ENCODE results near the gene SLC7A14. TPM values are rescaled to one million over a fixed set of nuclear protein-coding genes. Genes with fewer than 3 reads are reported as not detected.

Gene SLC7A14
- total and polyA plus RNA-seq, 2 of the 4 experiments (the other 2 are of a cell fraction): 2.7 to 6.8 TPM

DNA sequence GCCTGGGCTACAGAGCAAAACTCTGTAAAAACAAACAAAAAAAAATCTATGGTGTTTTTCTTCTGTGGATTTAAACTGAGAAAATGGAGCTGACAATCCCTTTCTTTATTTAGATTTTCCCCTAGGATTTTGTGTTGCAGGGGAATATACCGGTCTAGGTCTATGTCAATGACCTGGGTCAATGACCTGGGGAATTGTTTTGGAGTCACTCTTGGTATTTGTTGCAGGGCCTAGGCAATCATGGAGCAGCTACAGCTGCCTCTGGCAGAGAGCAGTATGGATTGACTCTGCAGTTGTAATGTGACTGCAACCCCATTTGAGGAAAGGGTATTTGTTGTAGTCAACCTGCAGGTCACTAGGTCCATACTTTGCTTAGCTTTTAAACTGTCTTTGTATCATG is 37.6 kb upstream of the SLC7A14 start:
- dilution Hi-C loops (cut with HindIII; ENCODE audit: low sequenced_read_pairs, unreplicated experiment): no loop called here
- H2AK9ac ChIP-seq (replicated peaks; ENCODE audit: low read depth, low read length, poor library complexity): no peak overlapping the region
- POLR2A ChIA-PET (ENCODE audit: unreplicated experiment): interaction anchor here (0.6 kb wide), 1 partner anchor 154 kb away, joined by 7 read pairs; no protein-coding TSS in a partner anchor

More for the DNA sequence above, 37.6 kb upstream of the SLC7A14 start:
- in situ Hi-C loops (cut with MboI; ENCODE audit: low sequenced_read_pairs) (no loop called here), intact Hi-C loops (cut with micrococcal nuclease) (loop anchor here (5.0 kb wide), 2 partner anchors 179 to 196 kb away; no protein-coding TSS in a partner anchor)
- H4K5ac ChIP-seq (ENCODE audit: low read depth, low read length): peak overlapping the region; percentile 49
- H3K4me2 ChIP-seq (ENCODE audit: low read depth, low read length): no peak overlapping the region
- no peak for DNase-seq
- H3K9ac ChIP-seq (ENCODE audit: low read depth, low read length): 0 out of 2 replicates have a peak overlapping the region, but pooled peaks have one; percentile 7
- H3K27ac ChIP-seq (ENCODE audit: insufficient read depth, low read length): peak overlapping the region; percentile 23; the same call in 1 of the 2 replicates
- no peak overlapping the region for H2AFZ ChIP-seq (replicated peaks; ENCODE audit: low read length, poor library complexity)
- peak overlapping the region; percentile 45 for H3K18ac ChIP-seq (ENCODE audit: low read depth, low read length)
- peaks cover 10% of the 10 kb centered on the region; the same call in 1 of the 2 replicates for H3K4me1 ChIP-seq (ENCODE audit: control insufficient read depth, insufficient read depth, low read length)
- CTCF ChIA-PET: interaction anchor here (0.7 to 1.6 kb wide), 3 partner anchors 123 to 188 kb away, joined by 3 to 5 read pairs (median 3); no protein-coding TSS in a partner anchor
- WGBS, 2 experiments (ENCODE audit: extremely low coverage in 2 of 2, insufficient read length in 1 of 2): no CpG with 5 or more reads among the region's 1 CpG
- H3K4me3 ChIP-seq (ENCODE audit: insufficient read depth, low read depth, low read length): no peak overlapping the region
- peak overlapping the region; percentile 84; the same call in 1 of the 2 replicates for H3K23ac ChIP-seq (ENCODE audit: low read depth, low read length)
- H2BK15ac ChIP-seq (ENCODE audit: low read depth, low read length): peak overlapping the region; percentile 18; the same call in 1 of the 3 replicates
- ATAC-seq (ENCODE audit: low read depth): no peak
- no peaks in the 10 kb centered on the region for H3K36me3 ChIP-seq (ENCODE audit: control insufficient read depth, insufficient read depth, low read length)
- peak overlapping the region; percentile 7; the same call in 1 of the 2 replicates for H3K4ac ChIP-seq (ENCODE audit: low read depth, low read length)
- H3K9me1 ChIP-seq (ENCODE audit: insufficient read depth, low read length): no peaks in the 10 kb centered on the region
- BruUV-seq (replicated peaks): no TSS peak
- H4K20me1 ChIP-seq (ENCODE audit: insufficient read depth, low read length): no peaks in the 10 kb centered on the region
- peak overlapping the region; percentile 93; the same call in 1 of the 2 replicates for H2BK20ac ChIP-seq (ENCODE audit: low read depth, low read length)
- H3K79me1 ChIP-seq (ENCODE audit: low read depth in 1 of 2, low read length in 2 of 2): no peaks in the 10 kb centered on the region
- no peaks in the 10 kb centered on the region for H3K9me3 ChIP-seq (ENCODE audit: control insufficient read depth, insufficient read depth, low read length)
- H3K27me3 ChIP-seq (ENCODE audit: control insufficient read depth, insufficient read depth, low read length): no peaks in the 10 kb centered on the region
- H4K8ac ChIP-seq (ENCODE audit: low read depth in 2 of 2, low read length in 2 of 2): peak overlapping the region in 1 of 2 experiments; percentile 4; a peak in 2 of 4 replicates
- TF ChIP-seq CEBPB (IDR thresholded peaks at IDR 0.05; ENCODE audit: low read depth, low read length) (no peak), MXI1 (IDR thresholded peaks at IDR 0.05; ENCODE audit: borderline replicate concordance, low read depth, low read length) (no peak)
- TF ChIP-seq, protein P1, sequence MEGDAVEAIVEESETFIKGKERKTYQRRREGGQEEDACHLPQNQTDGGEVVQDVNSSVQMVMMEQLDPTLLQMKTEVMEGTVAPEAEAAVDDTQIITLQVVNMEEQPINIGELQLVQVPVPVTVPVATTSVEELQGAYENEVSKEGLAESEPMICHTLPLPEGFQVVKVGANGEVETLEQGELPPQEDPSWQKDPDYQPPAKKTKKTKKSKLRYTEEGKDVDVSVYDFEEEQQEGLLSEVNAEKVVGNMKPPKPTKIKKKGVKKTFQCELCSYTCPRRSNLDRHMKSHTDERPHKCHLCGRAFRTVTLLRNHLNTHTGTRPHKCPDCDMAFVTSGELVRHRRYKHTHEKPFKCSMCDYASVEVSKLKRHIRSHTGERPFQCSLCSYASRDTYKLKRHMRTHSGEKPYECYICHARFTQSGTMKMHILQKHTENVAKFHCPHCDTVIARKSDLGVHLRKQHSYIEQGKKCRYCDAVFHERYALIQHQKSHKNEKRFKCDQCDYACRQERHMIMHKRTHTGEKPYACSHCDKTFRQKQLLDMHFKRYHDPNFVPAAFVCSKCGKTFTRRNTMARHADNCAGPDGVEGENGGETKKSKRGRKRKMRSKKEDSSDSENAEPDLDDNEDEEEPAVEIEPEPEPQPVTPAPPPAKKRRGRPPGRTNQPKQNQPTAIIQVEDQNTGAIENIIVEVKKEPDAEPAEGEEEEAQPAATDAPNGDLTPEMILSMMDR (conservative IDR thresholded peaks at IDR 0.05; ENCODE audit: low read depth, low read length): no peak
- H2BK5ac ChIP-seq (ENCODE audit: low read depth, low read length, poor library complexity, severe bottlenecking): peak overlapping the region; percentile 12
- H2AK5ac ChIP-seq (ENCODE audit: low read depth, low read length): peak overlapping the region; percentile 3; the same call in 1 of the 2 replicates
- H3K14ac ChIP-seq (replicated peaks; ENCODE audit: low read depth, low read length): peak overlapping the region; percentile 2; the same call in 1 of the 2 replicates
- peak overlapping the region; percentile 1; the same call in 1 of the 2 replicates for H4K91ac ChIP-seq (ENCODE audit: insufficient read depth, low read depth, low read length)
- no peak overlapping the region for H3K56ac ChIP-seq (ENCODE audit: extremely low read depth, insufficient read depth, low read length)
- peak overlapping the region; percentile 57 for H2BK120ac ChIP-seq (ENCODE audit: low read depth, low read length)

Data from IMR-90 (cell line).